ENCODE results near the gene UCHL5.
"Not testable (repeated sequence)": the region's sequence is repeated elsewhere in the genome, so short reads cannot be mapped to it uniquely, and the experiment has no call there.

DNA sequence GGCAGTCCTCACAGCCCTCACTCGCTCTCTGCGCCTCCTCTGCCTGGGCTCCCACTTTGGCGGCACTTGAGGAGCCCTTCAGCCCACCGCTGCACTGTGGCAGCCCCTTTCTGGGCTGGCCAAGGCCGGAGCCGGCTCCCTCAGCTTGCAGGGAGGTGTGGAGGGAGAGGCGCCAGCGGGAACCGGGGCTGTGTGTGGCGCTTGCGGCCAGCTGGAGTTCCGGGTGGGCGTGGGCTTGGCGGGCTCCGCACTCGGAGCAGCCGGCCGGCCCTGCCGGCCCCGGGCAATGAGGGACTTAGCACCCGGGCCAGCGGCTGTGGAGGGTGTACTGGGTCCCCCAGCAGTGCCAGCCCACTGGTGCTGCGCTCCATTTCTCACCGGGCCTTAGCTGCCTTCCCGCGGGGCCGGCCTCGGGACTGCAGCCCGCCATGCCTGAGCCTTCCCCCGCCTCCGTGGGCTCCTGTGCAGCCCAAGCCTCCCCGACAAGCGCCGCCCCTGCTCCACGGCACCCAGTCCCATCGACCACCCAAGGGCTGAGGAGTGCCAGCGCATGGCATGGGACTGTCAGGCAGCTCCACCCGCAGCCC, 72.3 kb downstream of the UCHL5 start:
- TF ChIP-seq, protein P1, sequence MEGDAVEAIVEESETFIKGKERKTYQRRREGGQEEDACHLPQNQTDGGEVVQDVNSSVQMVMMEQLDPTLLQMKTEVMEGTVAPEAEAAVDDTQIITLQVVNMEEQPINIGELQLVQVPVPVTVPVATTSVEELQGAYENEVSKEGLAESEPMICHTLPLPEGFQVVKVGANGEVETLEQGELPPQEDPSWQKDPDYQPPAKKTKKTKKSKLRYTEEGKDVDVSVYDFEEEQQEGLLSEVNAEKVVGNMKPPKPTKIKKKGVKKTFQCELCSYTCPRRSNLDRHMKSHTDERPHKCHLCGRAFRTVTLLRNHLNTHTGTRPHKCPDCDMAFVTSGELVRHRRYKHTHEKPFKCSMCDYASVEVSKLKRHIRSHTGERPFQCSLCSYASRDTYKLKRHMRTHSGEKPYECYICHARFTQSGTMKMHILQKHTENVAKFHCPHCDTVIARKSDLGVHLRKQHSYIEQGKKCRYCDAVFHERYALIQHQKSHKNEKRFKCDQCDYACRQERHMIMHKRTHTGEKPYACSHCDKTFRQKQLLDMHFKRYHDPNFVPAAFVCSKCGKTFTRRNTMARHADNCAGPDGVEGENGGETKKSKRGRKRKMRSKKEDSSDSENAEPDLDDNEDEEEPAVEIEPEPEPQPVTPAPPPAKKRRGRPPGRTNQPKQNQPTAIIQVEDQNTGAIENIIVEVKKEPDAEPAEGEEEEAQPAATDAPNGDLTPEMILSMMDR (IDR thresholded peaks at IDR 0.05 in 4 of 5, conservative IDR thresholded peaks at IDR 0.05 in 1 of 5): not testable (repeated sequence)
- TF ChIP-seq POLR2A (IDR thresholded peaks at IDR 0.05): not testable (repeated sequence)
